Stimulated activated CD8-positive, alpha-beta memory T cell treated with anti-CD3 and anti-CD28 coated beads, Interleukin-15, amount 100 ng/mL, for 24 hours (primary cell): ENCODE results near the gene MGAT1.

Source experiments
- DNase-seq: peaks from one replicate; pipeline ENCODE4 v3.0.0-alpha.2; 2020; ENCODE audit warnings: low read depth

MGAT1 gene

DNA sequence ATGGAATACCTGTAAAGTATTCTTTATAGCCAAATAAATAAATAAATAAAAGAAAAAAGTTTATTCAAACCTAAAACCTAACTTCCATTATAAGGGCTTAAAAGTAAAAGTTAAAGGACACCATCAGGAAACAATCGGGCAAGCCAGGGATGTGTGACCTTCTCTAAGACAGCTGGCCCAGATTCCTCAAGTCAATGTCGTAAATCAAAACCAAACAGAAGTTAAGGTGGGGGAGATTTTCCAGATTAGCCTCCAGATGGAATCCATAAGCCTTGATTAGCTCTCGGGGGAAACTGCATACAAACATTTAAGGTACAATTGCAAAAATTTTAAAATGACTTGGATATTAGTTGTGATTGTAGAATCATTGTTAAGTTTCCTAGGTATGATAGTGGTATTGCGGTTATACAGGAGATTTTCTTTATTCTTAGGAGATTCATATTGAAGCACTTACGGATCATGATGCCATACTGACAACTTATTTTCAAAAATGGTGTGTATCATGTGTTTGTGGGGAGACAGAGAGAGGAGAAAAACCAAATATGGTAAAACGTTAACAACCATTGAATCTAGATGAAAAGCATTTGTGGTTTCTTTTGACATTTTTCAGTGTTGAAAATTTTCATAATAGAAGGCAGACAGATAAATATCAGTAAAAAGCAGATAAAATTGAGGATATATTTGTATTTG lies 21.5 kb upstream of the MGAT1 start:
- no peak for DNase-seq

DNA sequence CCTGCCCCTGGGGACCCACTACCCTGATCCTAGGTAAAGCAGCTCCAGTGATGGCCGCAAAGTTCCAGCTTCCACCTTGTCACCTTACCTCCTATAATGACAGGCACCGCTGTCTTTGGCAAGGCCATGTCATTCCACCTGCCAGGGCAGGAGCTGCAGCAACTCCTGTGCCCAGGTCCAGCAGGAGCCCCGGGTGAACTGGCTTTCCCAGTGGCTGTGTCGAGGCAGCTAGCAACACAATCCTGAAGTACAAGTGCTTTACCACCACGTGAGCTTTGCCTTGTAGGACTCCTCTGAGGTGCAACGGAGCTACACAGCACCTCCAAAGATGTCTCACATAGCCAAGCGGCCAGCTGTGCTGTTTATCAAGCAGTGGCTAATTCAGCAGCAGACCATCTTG lies 20.7 kb upstream of the MGAT1 start:
- DNase-seq: no peak

DNA sequence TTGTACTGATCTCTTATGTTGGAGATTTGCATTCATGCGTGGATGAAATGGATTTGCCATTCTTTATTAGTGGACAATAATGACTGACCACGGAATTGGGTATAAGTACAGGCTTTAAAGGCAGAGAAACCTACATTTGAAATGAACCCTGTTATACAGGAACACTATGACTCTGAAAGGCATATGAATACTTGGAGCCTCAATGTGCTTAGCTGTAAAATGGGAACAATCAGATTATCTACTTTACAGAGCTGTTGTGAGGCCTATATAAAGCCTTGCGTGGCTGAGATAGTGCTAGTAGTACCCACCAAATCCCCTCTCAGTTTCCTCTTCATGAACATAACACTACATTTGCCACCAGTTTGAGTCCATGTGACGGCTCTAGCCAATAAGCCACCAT lies 18.9 kb upstream of the MGAT1 start:
- no peak for DNase-seq

DNA sequence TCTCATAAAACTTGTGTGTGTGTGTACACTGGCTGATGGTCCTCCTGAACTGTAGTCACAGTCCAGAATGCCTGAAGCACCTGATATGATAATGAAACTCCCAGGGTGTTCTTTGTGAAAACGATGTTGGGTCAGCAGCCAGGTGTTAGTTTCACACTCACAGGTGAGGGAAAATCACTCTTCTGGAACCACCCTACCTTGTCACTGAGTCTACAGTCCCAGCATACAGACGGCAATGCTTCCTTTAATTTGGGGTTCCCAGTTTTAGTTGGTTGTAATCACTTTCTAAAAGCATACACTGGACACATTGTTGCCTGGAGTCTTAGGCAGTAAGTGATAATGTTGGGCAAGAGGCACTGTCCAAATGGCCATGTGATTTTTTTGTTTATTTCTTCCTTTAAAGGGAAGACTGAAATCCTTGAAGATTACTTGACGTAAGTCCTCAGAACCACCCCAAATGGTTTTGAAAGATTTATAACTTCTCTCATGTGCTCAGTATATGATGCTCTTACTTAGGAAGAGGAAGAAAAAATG lies 18.2 kb upstream of the MGAT1 start:
- no peak for DNase-seq

DNA sequence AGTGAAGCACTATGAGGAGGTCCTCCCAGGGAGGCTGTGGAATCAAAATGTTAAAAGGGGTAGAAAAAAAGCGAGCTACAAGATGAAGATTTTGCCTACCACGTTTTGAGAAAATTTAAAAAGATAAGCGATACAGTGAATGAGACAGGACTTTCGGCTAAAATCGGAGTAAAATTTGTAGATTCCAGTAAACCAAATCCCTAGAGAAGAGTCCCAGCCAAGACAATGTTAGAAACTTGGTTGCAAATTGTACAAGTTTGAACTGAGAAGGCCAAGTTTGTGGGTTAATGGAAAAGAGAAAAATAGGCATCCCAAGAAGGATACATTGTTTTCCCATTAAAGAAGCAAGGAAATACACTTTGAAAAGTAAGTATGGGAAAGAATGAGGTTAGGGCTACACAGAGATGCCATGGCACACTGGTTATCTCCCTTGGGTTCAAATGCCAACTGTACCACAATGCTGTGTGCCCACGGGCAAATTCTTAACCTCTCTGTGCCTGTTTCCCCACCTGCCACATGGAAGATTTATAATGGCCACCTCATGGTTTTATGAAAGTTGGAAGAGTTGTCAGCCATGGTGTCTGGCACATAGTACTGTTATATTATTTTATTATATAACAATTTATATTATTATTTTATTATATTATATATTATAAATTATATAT lies 16.2 kb upstream of the MGAT1 start:
- DNase-seq: no peak

DNA sequence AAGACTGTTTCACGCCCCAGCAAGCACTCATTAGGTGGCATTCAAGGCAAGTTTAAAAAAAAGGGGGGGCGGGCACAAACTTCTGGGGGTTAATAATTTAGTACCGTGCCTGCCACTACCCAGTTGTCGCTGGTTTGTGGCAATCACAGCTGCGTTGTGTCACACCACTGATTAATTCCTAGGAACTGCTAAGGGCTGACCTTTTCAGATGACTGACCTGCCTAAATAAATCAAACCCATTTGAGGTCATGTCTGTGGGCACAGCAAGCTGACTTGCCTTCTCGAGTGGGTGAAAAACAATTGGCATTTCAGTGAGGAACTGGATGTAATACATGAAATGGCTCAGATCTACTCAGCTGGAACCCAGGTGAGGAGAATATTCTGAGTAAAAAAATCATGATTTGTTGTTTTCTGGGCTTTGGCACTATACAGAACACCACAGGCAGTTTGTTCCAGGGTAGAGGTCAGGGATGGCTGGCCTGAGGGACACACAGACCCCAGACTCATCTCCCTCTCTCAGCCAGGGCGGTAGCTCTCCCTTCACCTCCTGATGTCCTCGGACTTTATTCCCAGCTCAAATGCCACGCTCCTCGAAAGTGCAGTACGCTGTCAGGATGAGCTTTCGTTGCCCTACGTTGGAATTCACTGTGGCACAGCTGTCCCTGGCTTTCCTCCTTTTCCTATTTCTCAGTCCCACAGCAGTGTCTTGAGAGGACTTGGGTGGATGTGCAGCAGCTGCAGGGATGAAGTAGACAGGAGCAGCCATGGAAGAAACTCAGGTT lies 15.5 kb upstream of the MGAT1 start:
- DNase-seq: no peak

DNA sequence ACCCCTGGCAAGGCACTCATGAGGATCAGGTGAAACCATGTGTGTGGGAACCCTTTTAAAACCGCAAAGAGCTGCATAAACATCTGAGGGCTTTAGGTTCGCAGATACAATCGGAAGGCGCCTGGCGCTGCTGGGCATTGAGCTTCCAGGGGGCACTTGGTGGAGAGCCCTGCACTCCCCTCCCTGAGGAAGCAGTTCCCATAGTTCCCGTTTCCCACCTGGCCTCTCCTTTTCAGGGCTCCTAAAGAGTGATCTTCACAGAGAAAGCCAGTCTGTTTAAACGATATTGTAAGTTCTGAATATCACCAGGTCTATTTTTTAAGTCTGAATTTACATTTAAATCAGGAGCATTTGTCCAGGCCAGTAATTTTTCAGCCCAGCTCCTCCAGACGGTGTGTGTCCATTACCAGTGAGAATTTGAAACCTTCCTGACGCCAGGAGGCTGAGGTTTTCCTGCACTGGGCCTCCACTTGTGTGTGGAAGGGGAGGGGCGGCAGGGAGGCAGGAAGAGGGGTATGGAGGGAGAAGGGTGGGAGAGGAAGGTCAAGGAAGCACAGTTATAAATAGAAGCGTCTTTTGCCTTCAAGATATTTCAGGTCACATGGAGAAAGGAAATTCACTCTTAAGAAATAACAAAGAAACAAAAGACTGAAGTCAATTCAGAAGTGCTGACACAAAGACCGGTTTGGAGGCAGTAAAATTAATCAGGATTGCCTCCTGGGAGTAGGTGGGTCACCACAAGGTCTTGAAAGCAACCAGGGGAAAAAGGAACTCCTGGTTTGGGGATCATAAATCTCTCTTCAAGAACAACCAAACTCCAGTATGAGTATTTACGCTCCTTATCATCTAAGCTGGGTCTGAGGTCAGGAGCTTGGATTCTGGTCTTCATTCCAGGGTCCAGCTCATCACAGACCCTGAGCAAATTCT lies 14.3 kb upstream of the MGAT1 start:
- no peak for DNase-seq

DNA sequence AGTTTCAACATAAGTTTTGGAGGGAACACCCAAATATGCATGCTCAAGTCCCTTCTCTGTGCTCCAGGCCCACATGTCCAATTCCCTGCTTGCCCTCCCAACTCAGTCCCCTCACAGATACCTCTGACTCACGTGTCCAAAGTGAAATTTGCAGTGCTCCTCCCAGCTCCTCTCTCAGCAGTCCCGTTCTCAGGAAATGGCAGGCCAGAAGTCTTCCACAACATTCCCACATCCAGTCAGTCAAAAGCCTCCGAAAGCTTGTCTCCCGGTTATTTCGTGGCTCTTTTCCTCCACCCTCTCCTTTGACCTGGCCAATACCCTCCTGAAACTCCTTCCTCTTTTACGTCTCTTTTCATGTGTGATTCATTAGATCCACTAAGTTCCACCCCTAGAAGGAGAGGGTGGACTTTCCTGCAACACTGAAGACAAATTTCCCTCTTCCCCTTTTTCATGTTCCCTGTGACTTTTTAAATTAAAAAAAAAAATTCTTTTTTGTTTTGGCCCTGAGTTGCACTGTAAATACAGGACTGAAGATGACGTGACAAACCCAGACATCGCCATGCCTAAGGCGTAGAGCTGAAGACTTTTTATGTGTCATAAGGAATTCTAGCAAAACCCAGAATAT lies 12.8 kb upstream of the MGAT1 start:
- DNase-seq: no peak

DNA sequence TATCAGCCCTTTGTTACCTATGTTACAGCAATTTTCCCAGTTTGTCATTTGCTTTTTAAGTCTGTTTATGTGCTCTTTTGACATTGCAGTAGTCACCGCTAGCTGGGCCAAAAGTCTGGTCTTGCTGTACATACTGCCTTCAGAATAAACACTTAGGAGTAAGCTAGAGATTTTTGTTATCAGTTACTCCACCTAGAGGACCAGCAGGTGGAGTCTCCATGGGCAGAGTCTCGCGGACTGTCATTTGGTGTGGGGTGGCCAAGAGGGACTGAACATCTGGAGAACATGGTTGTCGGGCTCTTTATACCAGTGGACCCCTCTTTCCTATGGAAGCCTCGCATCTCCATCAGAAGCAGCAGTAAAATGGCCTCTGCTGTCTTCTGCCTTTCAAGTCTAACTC lies 10.8 kb upstream of the MGAT1 start:
- DNase-seq: no peak

DNA sequence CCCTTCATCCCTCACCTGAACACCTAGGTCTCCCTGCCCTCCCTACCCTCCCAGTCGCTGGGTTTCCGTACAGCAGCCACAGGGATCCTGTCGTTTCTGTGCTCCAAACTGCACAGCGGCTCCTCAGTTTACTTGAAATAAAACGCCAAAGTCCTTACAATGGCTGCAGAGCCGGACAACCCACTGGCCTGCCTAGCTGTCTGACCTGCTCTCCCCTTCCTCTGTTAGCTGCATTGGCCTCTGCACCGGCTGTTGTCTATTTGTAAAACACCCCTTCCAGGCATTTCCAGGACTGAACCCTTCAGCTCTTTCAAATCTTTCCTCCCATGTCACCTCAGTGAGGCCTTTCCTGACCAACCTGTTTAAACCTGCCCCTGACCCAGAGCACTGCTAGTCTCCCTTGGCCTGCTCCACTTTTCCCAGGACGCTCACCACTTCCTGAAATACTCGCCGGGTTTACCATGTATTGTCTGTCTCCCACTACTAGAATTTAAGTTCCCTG lies 9.1 kb upstream of the MGAT1 start:
- no peak for DNase-seq

DNA sequence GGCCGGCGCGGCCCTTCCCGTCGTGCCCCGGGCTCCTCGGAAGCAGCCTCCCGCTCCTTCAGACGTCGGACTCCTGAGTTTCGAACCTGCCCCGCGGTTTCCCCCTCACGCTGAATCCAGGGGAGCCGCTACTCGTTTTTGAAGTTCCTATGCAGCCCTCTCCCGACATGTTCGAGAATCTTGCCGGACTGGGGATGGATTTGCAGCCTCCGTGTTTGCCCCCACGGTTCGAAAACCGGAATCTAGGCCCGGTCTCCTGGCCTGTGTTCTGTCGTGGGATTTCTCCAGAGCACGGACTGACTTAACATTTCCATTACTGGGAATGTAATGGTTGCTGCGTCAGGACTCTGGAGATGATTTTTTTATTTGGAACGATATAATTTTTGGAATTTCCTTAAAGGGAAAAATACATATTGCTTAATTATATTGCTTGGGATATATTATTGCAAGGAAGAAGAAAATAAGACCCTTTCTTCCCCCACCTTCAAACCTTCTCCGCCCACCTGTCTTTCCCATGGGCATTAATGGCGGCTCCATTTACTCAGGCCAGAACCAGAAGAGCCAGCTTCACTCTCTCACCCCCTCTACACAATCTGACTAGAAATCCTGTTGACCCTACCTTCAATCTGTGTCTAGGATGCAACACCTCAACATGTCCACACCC lies 8.5 kb upstream of the MGAT1 start:
- peak; percentile 22 for DNase-seq

DNA sequence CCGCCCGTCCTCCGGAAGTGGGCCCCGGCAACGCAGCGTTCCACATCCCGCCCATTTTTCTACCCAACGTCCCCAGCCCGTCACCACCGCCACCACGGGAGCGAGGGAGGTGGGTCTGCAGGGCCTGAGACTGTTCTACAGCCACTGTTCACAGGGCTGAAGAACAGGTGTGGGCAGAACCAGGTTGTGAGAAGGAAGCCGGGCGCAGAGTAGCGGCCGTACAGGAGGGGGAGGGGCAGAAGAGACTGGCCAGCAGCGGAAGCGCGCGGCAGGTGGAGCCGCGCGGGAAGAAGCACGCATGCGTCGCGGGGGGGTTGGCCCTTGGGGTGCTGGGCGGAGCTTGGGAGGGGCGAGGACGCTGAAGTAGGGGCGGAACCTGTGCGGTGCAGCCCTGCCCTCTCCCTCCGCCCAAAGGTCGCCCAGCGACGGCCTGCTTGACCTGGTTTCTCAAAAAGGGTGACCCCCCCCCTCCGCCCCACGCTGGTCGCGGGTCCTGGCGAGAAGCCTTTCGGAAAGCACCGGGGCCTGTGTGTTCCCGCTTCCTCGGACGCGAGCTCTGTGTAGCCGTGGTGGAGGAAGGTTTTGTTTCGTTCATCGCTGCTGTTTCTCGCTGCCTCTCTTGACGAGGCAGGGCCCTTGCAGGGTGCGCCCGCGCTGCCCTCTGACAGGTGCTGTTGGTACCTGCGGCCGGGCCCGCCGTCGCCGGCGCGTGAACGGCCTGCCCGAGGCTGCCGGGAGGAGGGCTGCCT lies 7.8 kb upstream of the MGAT1 start:
- DNase-seq: peak; percentile 95

DNA sequence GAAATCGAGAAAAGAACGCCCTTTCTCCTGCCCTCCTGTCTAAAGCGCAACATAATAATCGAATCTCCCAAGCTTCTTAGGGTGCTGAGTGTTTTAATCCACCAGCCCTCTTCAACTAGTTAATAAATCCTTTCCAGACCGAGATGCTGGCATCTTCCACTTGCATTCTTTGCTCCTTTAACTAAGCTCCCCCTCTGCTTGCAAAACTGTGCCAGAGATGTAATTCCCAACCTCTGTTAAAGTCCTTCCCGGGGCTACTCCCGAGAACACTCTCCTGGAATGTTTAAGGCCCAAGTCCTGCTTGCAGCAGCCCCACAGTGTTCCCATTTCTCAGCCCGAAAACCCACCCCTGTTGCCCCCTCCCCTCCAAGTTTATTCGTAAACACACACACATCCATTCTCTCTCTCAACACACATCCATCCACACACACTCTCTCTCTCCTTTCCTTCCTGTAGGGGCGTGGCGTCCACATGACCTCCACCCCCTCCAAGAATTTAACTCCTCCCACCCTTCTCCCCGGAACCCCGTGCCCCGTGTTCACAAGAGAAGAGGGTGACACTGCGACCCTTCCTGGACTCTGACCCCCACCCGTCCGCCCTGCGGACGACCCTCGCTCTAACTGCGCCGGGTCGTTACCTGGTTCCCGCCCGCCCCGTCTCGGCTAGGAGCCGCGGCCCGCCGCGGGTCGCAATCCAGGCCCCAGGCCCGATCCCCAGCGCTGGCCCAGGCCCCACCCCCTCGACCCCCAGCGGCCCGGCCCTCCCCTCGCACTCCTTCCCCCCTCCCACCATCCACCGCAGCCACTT lies 7.0 kb upstream of the MGAT1 start:
- no peak for DNase-seq

DNA sequence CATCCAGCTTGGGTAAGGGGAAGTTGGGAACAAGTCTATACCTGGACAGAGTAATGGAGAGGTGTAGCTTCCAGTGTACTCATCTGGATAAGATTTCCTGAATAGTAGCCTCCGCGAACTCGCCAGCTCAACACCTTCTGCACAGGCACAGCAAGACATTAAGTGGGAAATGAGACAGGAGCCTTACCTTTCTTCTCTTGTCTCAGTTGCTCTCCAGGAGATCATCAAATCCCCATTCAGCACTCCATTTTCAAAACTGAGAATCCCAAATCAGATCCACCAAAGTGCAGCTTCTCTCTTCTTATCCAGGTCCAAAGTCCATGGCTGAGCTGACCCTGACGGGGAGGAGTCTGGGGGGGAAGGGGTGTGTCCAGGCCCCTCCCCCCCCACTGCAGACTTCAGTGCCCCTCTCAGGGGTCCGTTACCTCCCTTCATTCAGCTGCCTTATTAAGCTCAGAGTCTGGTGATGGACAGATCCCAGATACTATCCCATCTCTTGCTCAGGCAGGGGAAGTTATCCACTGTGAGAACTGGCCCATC lies 5.9 kb upstream of the MGAT1 start:
- no peak for DNase-seq

DNA sequence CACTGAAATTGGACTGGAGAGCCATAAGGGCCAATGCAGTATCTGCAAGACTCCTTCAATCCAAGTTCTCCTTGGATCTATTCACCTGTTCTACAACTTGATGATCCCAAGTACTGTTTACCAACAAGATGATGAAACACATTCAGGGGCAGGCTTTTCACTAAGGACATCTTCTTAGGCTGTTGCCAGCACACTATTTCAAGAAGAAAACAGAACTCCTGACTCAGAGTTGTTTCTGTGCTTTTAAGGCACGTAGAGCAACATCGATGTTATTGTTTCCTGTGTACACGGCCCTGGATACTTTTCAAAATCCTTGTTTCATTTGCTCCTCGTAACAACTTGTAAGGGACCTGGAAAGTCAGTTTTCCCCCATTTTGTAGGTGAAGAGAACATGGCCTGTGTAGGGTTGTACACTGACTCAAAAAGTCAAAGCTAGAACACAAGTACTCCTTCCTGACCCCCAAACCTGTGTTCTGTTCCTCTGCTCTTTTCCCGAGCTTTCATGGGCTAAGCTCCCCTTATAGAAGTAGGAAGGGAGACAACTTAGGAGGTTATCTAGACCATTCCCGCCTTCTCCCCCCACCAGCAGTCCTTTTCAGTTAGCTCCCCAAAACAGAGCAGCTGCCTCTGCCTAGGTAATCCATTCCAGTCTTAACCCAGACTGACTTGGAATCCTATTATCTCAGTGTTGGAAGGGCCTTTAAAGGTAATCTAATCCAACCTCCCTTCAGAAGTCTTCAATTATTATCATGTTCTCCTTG lies 5.2 kb upstream of the MGAT1 start:
- no peak for DNase-seq

DNA sequence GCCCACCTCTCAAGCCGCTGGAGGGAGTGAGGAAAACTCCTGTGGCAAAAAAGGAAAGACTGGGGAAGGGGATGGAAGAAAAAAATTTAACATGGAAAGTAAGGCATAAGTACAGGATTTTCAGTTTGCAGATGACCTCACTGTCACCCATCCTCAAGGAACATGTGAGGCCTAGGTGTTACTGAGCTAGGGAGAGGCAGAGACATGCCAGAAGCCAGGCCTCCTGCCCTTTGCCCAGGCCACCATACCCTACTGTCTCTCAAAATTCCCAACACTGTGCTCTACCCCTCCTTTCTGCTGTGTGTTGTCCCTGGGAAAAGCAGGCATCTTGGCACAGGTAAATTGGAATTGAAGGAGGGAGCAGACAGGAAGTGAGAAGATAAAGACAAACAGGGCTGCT lies 4.4 kb upstream of the MGAT1 start:
- DNase-seq: no peak

DNA sequence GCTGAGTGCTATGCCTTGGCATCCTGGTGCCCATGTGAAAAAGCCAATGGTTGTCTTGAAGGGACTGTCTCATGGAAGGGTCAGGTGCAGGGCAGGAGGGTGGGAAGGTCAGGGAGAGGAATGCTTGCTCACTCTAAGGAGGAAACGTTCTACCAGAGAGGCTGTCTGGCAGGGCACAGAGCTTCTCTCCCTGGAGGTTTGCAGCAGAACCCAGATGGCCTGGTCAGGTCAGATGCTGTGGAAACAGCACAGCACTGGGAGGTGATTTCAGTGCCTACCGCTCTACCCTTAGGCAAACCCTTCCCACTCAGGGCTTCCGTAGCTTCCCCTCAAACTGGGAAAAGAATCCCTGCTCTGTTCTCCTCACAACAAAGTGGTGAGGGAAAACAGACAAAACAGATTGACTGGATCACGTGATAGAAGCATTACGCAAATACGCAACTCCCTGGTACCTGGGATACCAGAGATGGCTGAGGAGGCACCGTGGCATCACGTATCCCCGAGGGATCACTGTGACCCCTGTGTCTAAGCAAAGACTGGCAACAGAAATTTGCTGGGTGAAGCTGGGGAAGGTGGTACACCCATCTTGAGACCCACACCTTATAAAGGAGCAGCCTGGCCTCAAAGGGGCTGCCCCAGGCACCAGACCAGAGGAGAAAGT lies 3.9 kb upstream of the MGAT1 start:
- DNase-seq: no peak
